Skeletal muscle cell (primary cell): ENCODE results near the gene GSTA1.
"Not testable (repeated sequence)": the region's sequence is repeated elsewhere in the genome, so short reads cannot be mapped to it uniquely, and the experiment has no call there.

Source experiments
- DNase-seq: peaks from one replicate; pipeline ENCODE4 v3.0.0-alpha.2; 2010; ENCODE audit warnings: low read depth
- H3K4me3 ChIP-seq: 2 replicates; pipeline ENCODE4 v1.5.1; 2011; ENCODE audit warnings: low read depth, mild to moderate bottlenecking, control low read depth, low read length, moderate library complexity

The GSTA1 gene

GRCh38 chr6:52814545-52814944 lies 10.9 kb upstream of the GSTA1 start:
- DNase-seq, H3K4me3 ChIP-seq: not testable (repeated sequence)

- DNase-seq, H3K4me3 ChIP-seq: not testable (repeated sequence)
Measured at GRCh38 chr6:52809777-52810176, 6.2 kb upstream of the GSTA1 start.

GRCh38 chr6:52808660-52809059 lies 5.0 kb upstream of the GSTA1 start:
- no peak overlapping the region for H3K4me3 ChIP-seq
- no peak for DNase-seq

- no peak for DNase-seq
- H3K4me3 ChIP-seq, result no peak overlapping the region
Measured at GRCh38 chr6:52802806-52803205, 810 bp downstream of the GSTA1 start.

- H3K4me3 ChIP-seq, result no peak overlapping the region
- no peak for DNase-seq
Measured at GRCh38 chr6:52801188-52801841, 2.3 kb downstream of the GSTA1 start.

- not testable (repeated sequence) for DNase-seq, H3K4me3 ChIP-seq
Measured at GRCh38 chr6:52799272-52799671, 4.3 kb downstream of the GSTA1 start.

- DNase-seq, H3K4me3 ChIP-seq: not testable (repeated sequence)
Measured at GRCh38 chr6:52794366-52794765, 9.2 kb downstream of the GSTA1 start.

GRCh38 chr6:52790861-52791260 lies 12.8 kb downstream of the GSTA1 start:
- no peak overlapping the region for H3K4me3 ChIP-seq
- no peak for DNase-seq

- not testable (repeated sequence) for H3K4me3 ChIP-seq
- peak; percentile 0 for DNase-seq
Measured at GRCh38 chr6:52789658-52790057, 14.0 kb downstream of the GSTA1 start.

GRCh38 chr6:52788478-52788877 lies 15.1 kb downstream of the GSTA1 start:
- no peak for DNase-seq

GRCh38 chr6:52787917-52788316 lies 15.7 kb downstream of the GSTA1 start:
- no peak overlapping the region for H3K4me3 ChIP-seq
- DNase-seq, result no peak

More at GRCh38 chr6:52788478-52788877, 15.1 kb downstream of the GSTA1 start:
- H3K4me3 ChIP-seq, result no peak overlapping the region

GRCh38 chr6:52786249-52786956 lies 17.2 kb downstream of the GSTA1 start:
- H3K4me3 ChIP-seq, result no peak overlapping the region
- DNase-seq, result no peak

- DNase-seq, H3K4me3 ChIP-seq: not testable (repeated sequence)
Measured at GRCh38 chr6:52782696-52783274, 20.8 kb downstream of the GSTA1 start.

- DNase-seq, result not testable (repeated sequence)
Measured at GRCh38 chr6:52782209-52782608, 21.4 kb downstream of the GSTA1 start.

GRCh38 chr6:52779237-52779636 lies 24.4 kb downstream of the GSTA1 start:
- no peak for DNase-seq
- H3K4me3 ChIP-seq, result no peak overlapping the region

More at GRCh38 chr6:52782209-52782608, 21.4 kb downstream of the GSTA1 start:
- H3K4me3 ChIP-seq, result not testable (repeated sequence)

- DNase-seq, H3K4me3 ChIP-seq: not testable (repeated sequence)
Measured at GRCh38 chr6:52776711-52777351, 26.8 kb downstream of the GSTA1 start.

GRCh38 chr6:52769399-52769798 lies 34.2 kb downstream of the GSTA1 start:
- not testable (repeated sequence) for DNase-seq, H3K4me3 ChIP-seq

- not testable (repeated sequence) for DNase-seq, H3K4me3 ChIP-seq
Measured at GRCh38 chr6:52767658-52768057, 36.0 kb downstream of the GSTA1 start.

- not testable (repeated sequence) for DNase-seq, H3K4me3 ChIP-seq
Measured at GRCh38 chr6:52763322-52763916, 40.2 kb downstream of the GSTA1 start, which contains the start of gene GSTA2. Gene GSTA2 (minus strand): TSS chr6:52763475. CDS start chr6:52757947, 5,528 bp downstream.
